NCI-H1930 (cell line): Measurements from ENCODE around the gene CSTF3.
A peak's percentile ranks its signal among the peaks of the same experiment; 100 is the strongest.
"Not testable (repeated sequence)": the region's sequence is repeated elsewhere in the genome, so short reads cannot be mapped to it uniquely, and the experiment has no call there.

ENCODE experiments used
- DNase-seq, 2 experiments: peaks; one replicate each; lab custom pipeline; 2025; lab: John Stamatoyannopoulos, UW

The CSTF3 gene

GRCh38 chr11:33161120-33162005 is at the start of gene CSTF3:
Gene CSTF3, minus strand, starts transcription at chr11:33161480. Its CDS starts 155 bp downstream, at chr11:33161325.
- peak; percentile 99 to 100 for DNase-seq

DNA sequence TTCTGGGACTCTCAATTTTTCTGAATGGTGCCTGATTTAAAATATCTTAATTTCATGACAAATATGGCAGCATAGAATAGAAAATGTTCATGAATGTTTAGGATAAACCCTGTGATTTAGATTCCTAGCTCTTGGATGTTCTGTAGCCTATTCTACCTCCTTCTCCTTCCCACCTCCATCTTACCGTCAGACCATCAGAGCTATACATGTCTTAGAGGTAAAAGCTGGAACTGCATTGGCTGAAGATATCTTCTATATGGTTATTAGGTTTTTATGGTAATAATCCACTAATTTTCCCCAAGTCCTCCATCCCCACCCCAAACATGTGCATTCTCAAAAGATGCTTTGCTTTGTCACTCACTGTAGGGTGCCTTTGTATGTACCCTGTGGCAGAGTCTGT is 46.9 kb upstream of the CSTF3 start:
- no peak for DNase-seq

GRCh38 chr11:33207408-33207985 is 46.2 kb upstream of the CSTF3 start:
- no peak for DNase-seq

DNA sequence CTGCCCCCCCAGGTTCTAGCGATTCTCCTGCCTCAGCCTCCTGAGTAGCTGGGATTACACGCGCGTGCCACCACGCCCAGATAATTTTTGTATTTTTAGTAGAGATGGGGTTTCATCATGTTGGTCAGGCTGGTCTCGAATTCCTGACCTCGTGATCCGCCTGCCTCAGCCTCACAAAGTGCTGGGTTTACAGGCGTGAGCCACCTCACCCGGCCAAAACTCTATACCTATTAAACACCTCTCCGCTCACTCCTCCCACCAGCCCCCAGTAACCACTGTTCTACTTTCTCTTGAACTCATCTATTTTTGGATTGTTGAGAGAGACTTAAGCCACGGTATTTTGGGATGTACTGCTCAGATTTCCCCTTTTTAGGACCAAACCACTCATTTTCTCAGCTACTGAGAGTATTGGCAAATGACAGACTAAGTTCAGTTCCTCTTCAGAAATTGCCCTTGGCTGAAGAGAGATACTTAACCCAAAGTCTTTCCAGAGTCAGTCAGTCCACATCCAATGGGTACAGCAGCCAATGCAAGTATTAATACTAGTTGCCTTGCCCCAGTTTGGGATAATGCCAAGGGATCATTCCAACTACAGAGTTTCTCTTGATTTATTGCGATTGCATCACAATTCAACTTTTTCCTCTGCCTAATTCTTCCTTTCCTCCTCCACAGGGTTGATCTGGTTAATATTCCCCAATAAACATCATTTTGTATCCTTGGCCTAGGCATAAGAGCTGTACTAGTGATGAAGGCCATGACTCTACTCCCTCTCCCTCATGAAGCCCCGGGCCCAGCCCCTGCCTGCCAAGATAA is 36.8 kb upstream of the CSTF3 start:
- DNase-seq = no peak

- peak; percentile 59 to 81 for DNase-seq
These were observed 34.3 kb upstream of the CSTF3 start for GRCh38 chr11:33195462-33196173.

DNA sequence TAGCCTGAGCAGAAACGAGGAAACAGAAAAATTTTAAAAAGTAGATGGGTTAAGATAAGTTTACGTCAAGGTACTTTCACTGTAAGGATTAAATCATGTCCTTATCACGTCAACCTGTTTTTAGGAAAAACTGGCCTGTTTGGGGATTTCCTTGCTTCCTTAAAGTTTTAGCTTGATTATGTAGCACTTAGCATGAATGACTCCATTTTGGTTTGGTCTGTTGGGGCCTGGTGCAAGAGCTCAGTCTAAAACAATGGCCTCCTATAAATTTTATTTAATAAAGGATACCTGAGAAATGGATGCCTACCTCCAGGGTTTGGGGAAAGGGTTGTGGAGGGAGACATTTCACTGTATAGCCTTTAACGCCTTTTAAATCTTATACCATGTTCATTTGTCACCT is 33.2 kb upstream of the CSTF3 start:
- no peak for DNase-seq

DNA sequence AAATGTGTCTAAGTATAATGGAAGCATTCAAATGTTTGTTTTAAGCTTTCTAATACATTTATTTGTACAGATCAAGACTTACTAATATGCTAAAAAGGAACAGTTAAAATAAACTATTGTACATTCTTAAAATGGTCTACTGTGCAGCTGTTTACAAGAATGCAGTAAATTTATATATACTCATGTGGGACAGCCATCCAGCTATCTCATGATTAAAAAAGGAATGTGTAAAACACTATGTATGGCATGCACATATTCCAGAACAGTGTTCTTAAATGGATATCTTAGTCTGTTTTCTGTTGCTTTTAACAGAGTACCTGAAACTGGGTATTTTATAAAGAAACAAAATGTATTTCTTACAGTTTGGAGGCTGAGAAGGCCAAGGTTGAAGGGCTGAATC is 30.2 kb upstream of the CSTF3 start:
- DNase-seq = no peak

DNA sequence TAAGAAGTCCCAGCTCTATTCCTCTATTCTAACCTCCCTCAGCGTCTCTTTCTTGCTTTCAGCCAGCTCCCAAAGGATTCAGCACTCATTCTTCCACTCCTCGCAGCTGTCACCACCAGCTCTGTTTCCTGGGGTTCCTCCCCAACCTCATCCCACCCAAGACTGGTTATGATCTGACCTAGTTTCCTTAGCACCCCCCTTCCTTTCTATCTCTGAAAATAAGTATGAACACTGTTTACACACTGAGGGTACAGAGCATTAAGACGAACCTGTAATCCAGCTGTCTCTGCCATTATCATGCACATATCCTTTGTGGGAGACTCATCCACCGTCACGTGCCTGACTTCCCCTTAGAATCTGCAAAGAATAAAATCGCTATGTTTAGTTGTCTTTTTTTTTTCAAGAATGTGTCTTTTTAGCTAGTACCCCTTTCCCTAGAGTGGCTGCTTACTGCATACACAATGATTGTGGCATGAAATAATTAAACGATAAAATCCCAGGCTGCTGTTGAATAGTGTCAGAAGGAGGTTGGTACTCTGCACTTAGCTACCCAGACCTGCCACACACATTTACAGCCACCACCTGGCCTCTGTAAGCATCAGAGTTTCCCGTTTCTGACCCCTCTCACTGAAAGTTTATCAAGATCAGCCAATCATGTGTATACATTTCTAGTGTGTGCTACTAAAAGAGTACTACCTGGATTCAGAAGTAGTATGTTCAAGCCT is 26.9 kb upstream of the CSTF3 start:
- peak in 1 of 2 experiments; percentile 29 for DNase-seq

GRCh38 chr11:33185756-33186155 is 24.5 kb upstream of the CSTF3 start:
- no peak for DNase-seq

DNA sequence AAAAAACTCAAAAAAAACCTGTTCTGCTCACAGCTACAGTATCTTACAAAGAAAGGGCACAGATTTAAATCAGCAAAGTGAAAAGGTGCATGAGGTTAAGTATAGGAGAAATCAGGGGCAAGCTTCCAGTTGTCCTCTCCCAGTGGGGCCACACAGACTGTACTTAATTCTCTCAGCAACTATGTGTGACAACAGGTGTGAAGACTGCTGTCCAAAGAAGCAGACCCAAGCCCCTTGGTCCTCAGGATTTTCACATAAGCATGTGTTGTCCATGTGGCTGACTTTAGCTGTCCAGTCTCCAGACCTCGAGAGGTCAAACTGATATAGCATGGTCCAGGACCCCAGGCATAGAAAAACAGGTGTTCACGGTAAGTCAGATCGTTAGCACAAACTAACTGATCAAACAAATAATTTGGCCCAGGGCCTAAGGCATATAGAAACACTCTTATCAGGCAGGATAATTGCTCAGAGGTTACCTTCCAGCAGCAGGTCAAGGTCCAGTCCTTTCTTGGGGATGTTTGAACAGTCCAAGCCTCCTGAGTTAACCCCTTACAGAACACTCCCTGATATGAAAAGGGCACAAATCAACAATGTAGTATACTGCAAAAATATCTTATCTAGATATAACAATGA is 21.1 kb upstream of the CSTF3 start:
- DNase-seq = no peak

DNA sequence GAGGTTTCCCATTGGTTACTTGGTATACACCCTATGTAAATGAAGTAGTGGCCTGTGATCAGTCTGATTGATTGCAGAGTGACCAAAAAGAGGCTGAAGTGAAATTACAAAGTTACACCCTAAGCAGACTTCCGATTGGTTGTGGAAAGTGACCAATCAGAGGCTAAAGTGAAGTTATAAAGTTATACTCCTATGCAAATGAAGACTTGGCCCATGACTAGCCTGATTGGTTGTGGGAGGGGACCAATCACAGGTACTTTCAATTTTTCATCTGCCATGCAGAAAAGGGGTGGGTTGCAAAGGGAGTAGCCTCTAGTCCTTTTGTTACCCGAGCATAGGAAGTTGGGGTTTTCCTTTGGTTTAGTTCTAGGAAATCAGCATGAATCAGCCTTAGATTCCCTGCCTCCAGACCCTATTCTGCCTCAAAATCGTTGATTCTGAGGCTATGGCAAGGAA is 18.1 kb upstream of the CSTF3 start:
- no peak for DNase-seq

GRCh38 chr11:33178443-33179180 is 17.3 kb upstream of the CSTF3 start:
- no peak for DNase-seq

DNA sequence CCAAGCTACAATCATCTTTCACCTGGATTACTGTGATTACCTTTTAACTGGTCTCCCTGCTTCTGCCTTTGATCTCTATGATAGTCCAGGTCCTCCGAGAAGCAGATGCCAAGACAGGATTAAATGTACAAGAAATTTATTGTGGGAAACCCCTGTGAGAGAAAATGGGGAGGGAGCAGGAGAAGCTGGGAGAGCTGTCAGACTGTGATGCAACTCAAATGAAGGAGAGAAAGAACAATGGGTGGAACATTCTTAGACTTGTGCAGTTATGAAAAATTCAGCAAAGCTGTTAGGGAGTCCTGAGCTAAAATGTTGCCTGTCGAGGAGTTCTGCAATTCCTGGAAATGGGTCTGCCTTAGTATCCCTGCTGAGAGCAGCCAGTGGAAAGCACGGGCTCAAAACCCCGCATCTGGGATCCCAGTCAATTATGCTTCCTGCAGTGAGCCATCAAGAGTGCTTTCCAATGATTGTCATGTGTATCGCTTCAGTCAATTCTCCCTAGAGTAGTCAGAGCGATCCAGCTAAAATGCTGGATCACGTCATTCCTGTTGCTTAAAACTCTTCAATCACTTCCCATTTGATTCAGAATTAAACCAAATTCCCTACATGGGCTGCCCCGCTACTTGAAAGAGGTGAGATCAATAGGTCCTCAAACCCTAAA is 16.5 kb upstream of the CSTF3 start:
- no peak for DNase-seq

GRCh38 chr11:33176760-33177159 is 15.5 kb upstream of the CSTF3 start:
- DNase-seq = not testable (repeated sequence)

DNA sequence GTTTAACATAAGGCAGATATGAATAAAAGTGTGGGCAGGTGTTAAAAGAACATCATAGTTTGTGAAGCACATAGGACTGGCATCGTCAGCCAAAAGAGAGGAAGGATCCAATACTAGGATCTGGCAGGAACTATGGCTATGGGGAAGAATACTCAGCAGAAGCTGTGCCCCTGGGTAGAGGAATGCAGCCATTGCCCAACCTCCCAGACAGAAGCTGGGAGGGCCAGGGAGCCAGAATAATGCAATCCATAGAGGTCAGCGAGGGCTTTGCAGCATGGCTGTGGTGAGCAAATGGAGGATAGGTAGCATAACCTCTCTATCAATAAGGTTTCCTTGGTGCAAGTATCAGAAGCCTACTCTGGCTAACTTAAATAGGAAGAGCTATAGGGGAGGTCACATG is 11.7 kb upstream of the CSTF3 start:
- DNase-seq = no peak

DNA sequence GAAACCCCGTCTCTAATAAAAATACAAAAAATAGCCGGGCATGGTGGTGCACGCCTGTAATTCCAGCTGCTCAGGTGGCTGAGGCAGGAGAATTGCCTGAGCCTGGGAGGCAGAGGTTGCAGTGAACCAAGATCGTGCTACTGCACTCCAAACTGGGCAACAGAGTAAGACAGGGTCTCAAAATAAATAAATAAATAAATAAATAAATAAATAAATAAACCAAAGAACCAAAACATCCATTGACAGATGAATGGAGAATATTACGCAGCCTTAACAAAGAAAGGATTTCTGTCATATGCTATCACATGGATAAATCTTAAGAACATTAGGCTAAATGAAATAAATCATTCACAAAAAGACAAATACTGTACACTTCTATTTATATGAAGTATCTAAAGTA is 11.1 kb upstream of the CSTF3 start:
- no peak for DNase-seq

- DNase-seq = no peak
These were observed 10.0 kb upstream of the CSTF3 start for GRCh38 chr11:33171251-33171650.

GRCh38 chr11:33168709-33169200 is 7.5 kb upstream of the CSTF3 start:
- no peak for DNase-seq

DNA sequence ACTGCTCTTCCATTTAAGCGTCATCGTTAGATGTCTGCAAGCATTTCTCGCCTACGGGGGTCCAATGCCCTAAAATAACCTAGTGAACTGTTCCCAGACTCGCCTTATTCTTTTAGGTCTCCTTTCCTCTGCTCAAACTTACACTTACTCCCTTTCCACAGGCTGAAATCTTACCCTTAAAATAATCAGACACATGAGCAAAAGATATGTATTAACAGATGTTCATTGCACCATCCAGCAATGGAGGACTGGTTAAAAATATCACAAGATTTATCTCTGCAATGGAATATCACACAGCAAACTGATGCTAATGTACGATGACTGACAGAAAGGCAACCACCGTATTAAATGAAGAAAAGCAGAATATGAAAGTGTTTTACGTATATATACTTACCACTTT is 1.6 kb upstream of the CSTF3 start:
- no peak for DNase-seq
